HG03135 (cell line): ENCODE measurements around the gene ZXDC.

ENCODE experiments used
- ATAC-seq: cut with Tn5 transposase; IDR thresholded peaks from one replicate; pipeline ENCODE4 v1.9.1; 2021; ENCODE audit warnings: mild to moderate bottlenecking, moderate library complexity; ENCODE audit not compliant: unreplicated experiment

ZXDC gene

GRCh38 chr3:126419886-126420786, 55.6 kb downstream of the ZXDC start:
- ATAC-seq: no peak

- ATAC-seq: no peak
These were observed 56.5 kb downstream of the ZXDC start for GRCh38 chr3:126419151-126419703.

DNA sequence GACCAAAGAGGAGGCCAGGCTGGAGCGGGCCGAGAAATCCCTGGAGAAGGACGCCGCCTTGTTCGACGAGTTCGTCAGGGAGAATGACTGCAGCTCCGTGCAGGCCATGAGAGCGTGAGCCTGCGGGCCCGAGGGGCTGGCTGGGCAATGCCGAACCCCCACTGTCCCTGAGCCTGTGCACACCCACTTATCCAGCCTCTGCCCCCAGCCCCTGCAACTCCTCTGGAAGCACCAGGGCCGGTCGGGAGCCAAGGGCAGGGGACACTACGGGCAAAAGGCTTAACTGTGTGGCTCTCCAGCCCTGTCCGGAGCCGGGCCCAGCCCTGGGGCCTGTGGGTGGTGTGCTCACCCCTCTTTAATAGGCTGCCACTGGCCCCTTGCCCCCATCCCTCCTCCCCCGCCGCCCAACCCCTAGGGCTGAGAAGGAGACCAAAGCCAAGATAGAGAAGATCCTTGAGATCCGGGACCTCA, 57.0 kb downstream of the ZXDC start:
- ATAC-seq: no peak

- ATAC-seq: no peak
These were observed 57.6 kb downstream of the ZXDC start for GRCh38 chr3:126417981-126418530.

DNA sequence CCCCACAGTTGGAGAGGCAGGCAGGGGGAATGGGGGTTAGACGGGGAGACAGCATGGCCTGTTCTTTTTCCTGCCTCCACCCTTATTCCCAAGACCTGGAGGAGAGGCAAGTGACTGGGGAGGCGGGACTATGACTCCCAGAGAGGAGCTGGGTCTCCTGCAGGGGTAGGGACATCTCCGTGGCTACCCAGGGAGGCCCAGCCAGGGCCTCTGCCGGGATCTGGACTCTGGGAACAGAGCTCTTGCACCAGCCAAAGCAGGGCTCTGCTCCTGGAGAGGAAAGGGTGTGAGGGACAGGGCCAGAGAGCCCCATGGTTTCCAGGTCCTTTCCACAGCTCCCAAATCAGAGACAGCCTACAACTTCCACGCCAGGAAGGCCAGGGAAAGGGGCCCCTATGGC, 58.2 kb downstream of the ZXDC start:
- ATAC-seq: no peak

DNA sequence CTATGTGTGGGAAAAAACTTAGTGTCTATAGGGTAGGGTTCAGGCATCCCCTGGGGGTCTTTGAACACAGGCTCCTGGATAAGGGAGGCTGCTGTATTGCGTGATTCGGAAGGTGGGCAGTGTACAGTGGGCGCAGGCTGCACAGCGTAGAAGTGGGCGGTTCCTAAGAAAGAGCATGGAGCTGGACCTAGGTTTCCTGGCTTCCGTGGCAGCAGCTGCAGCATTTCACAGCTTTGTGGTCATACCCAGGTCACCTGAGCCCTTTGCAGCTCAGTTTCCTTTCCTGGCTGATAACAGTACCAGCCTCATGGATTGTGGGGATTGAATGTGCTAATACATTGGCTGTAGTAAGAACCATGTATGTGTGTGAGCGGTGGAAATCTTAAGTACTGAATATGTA, 58.7 kb downstream of the ZXDC start:
- ATAC-seq: no peak

DNA sequence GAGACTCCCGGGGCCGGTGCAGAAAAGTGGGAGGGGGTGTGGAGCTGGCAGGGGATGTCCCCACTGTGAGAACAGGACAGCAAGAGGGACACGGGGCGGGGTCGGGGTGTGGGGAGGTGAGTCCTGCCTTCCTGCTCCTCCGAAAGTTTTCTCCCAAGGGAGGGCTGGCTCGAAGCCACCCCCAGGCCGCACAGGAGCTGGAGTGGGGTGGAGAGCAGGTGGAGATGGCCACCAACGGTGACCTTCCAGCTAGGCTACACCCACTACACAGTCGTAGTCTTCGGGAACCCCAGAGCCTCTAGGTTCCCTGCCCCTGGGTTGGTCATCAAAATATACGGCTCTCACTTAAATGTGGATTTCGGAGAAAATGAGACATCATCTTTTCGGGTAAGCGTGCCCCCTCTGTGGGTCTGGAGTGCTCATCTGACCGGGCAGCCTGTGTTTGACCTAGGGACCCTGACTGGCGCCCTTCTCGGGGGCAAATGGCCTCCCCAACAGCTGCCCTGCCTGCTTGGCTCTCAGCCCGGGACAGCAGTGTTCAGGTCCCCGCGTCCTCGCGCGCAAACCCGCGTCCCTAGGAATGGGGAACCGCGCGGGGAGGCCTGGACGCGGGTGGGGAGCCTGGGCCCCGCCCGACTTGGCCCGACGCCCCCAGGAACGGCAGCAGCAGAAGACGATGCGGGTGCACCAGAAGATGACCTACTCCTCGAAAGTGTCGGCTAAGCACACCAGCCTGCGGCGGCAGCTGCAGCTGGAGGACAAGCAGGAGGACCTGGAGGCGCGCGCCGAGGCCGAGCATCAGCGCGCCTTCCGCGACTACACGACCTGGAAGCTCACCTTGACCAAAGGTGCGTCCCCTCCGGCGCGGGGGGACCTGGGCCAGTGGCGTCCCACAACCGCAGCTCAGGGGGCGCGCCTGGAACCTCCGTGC, 59.8 kb downstream of the ZXDC start:
- ATAC-seq: no peak

DNA sequence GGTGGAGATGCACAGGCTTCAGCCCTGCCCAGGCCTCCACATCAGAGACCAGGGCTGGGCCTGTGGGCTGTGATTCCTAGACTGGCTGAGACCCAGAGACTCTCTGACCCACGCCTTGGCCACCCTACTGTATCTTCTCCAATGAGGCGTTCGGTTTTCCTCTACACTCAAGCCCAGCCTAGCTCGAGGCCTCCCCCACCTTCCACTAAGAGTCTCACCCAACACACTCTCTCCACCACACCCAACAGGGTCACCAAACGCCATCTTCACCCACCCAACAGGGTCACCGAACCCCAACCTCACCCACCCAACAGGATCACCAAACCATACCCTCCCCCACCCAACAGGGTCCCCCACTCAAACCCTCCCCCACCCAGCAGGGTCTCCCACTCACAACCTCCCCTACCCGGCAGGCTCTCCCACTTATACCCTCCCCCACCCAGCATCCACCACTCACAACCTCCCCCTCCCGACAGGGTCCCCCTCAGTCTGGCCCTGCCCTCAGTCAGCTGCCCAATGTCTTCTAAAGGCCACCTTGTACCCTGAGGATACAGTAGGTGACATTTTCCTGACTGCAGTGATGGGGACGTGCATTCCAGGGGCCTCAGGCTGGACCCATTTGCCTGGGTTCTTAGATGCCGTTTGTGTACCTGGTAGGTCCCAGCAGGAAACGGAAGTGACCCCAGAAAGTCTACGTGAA, 60.6 kb downstream of the ZXDC start:
- ATAC-seq: no peak

DNA sequence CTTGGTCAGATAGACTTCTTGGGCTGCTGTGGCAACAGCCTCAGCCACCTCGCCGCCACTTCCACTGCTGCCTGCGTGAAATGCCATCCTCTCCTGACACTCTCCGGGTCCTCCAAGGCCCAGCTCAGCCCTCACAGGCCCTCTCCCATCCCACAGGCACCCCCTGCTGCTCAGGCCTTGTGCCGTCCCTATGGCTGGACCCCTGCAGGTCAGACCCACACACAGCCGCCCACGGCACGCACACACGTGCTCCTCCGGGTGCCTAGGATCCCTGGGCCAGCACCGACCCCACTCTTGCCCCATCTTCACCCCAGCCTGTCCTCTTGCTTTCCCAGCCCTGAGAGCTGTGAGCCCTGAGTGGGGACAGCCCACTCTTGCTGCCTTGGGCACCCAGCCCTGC, 61.3 kb downstream of the ZXDC start:
- no peak for ATAC-seq

DNA sequence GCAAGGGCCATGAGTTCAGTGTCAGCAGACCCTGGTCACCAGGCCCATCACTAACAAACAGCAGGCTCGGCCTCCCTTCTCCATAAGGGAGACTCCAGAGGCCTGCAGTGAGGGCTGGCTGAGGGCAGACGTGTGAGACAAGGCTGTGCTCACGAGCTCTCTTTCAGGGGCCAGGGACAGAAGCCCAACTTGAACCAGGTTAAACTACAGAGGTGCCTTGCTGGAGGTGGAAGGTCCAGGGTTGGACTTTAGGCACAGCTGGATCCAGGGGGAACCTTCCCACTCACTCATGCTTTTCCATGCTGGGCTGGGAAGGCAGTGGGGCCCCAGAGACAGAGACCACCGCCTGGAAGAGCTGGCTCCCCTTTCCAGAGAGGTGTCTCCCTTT, 62.0 kb downstream of the ZXDC start:
- ATAC-seq: no peak

DNA sequence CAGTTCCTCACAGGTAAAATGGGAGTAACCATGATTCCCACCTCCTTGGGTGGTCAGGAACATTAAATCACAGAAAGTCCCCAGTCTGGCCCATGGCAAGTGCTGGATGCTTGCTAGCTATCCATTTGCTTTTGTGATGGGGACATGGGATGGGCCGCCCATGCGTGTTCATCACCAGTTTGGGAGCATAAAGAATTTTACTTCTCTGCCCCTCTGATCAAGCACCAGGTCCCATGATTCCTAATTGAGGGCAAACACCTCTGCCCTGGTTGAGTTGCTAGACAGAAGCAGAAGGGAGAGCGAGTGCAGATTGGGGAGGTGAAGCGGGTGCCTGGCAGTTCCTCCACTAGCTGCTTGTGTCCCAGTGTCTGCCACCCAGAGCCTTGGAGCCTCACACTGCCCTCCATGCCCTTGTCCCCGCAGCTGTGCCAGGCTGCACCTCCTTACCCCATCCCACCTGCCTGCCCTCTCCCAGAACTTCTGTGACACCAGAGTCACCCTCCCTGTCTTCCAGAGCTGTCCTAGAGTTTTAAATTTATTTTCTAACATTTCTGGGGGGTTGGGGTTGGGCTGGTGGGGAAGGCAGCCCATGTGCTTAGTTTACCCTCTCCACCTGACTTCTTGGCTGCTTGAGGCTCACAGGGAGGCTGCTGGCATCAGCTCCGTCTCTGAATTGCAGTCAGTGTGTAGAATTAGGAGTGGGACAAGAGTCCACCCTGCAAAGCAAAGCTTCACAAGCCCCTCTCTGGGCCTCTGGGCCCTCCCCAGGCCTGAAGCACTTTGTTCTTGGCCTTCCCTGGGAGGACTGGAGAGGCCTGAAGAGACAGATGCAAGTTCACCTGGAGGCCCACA, 62.6 kb downstream of the ZXDC start:
- ATAC-seq: no peak

DNA sequence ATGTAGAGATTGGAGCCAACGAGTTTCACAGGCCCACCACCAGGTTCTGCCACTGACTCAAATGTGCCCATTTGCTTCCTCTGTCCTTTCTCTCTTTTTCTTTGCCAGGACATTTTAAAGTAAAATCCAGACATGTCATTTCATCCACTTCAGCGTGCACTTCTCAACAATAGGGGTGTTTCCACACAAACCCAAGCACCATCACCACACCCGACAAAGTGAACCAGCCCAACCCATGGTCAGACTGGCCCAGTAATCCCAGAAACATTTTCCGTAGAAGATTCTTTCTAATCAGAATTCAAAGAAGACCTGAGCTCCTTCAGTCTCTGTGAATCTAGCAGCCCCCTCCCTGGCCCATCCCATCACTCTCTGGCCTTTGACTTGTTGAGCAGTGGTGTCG, 67.6 kb downstream of the ZXDC start:
- ATAC-seq: no peak

- ATAC-seq: no peak
These were observed 68.2 kb downstream of the ZXDC start for GRCh38 chr3:126407412-126408044.

- ATAC-seq: no peak
These were observed 69.0 kb downstream of the ZXDC start for GRCh38 chr3:126406389-126407296.

DNA sequence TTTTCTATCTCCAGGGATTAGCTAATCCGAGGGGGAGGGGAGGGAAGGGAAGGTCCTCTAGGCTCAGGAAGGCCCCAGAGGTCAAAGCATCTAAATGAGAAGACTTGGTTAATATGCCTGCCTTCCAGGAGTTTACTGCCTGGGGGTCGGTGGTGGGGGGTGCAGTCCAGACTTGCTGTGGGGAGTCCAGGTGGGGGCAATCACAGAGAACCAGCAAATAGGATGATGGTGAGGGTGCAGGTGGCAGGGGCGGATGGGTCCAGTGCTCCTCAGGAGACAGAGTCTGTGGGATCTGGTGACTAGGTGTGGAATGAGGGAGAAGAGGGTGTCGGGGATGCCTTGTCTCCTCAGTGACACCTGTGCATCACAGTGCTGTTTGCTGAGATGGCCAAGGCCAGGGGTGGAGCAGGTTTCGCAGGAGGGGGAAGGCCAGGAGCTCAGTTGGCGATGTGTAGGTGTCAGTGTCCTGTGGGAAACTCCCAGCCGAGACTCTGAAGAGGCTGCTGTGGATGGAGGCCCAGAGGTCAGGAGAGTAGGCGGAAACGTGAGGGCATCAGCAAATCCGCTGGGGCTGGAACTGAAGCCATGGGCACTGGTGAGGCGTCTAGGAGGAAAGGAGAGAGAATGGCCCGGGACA, 72.9 kb downstream of the ZXDC start:
- no peak for ATAC-seq

- no peak for ATAC-seq
These were observed 73.5 kb downstream of the ZXDC start for GRCh38 chr3:126402178-126402577.

DNA sequence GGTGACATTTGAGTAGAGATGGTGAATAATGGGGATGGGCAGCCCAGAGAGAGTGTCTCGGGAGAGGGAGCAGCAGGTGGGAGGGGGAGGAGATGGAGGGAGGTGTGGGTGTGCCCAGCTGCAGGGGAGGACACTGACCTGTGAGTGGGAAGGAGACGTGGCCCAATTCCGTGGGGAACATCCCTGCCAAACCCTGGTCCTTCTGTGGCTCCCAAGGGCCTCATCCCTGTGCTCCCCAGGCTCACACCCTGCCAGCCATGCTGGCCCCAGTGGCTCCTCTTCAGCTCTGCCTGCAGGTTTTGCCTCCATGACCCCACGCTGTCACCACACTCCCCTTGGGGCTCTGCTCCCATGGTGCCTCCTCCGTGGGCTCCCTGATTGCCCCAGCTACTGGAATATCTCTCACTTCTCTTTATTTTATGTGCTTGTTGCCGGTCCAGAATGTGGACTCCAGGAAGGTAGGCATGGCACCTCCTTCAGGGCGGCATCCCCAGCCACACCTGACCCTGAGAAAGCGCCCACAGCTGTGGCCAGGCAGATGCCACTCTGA, 74.0 kb downstream of the ZXDC start:
- ATAC-seq: no peak
